Spleen (tissue), 3 donors: ENCODE data around the gene METTL14.

Experiments used
- POLR2A ChIP-seq, 3 donors: fragments of 450-650 bp; IDR thresholded peaks; one replicate each; pipeline ENCODE4 v1.5.1; 2017; ENCODE audit warnings: antibody characterized with exemption in 3 of 3, mild to moderate bottlenecking in 1 of 3
- POLR2AphosphoS5 ChIP-seq, 3 donors: sonication (generic); formaldehyde crosslinking; IDR thresholded peaks; one replicate each; pipeline ENCODE4 v1.5.1; 2017; ENCODE audit warnings: antibody characterized with exemption in 3 of 3

GRCh38 chr4:118740869-118741268, 55.7 kb downstream of the METTL14 start:
- TF ChIP-seq POLR2AphosphoS5 (IDR thresholded peaks at IDR 0.05), result no peak
- TF ChIP-seq POLR2A (IDR thresholded peaks at IDR 0.05), result no peak
